ENCODE results near the gene IRGC.

The IRGC gene

GRCh38 chr19:43683905-43684304, 32.0 kb upstream of the IRGC start:
- ATAC-seq = no peak
- Mint-ChIP-seq H3K27ac (no peak overlapping the region), H3K9me3 (no peaks in the 10 kb centered on the region), H3K36me3 (no peaks in the 10 kb centered on the region), H3K4me1 (no peaks in the 10 kb centered on the region), H3K4me3 (no peak overlapping the region)
- no peak for DNase-seq (ENCODE audit: low spot score in 2 of 2)

GRCh38 chr19:43684326-43684725, 31.6 kb upstream of the IRGC start:
- H3K36me3 Mint-ChIP-seq = no peaks in the 10 kb centered on the region
- DNase-seq (ENCODE audit: low spot score in 2 of 2) (no peak), ATAC-seq (no peak)
- no peaks in the 10 kb centered on the region for H3K4me1 Mint-ChIP-seq
- no peak overlapping the region for H3K4me3 Mint-ChIP-seq
- no peak overlapping the region for H3K27ac Mint-ChIP-seq
- H3K9me3 Mint-ChIP-seq = no peaks in the 10 kb centered on the region

- Mint-ChIP-seq H3K4me1 (no peaks in the 10 kb centered on the region), H3K4me3 (no peak overlapping the region), H3K36me3 (no peaks in the 10 kb centered on the region), H3K27ac (no peak overlapping the region), H3K9me3 (peaks cover 4% of the 10 kb centered on the region)
- no peak for DNase-seq (ENCODE audit: low spot score in 2 of 2)
- ATAC-seq = no peak
Measured at GRCh38 chr19:43687660-43687997, 28.2 kb upstream of the IRGC start.

- no peaks in the 10 kb centered on the region for H3K4me1 Mint-ChIP-seq
- H3K9me3 Mint-ChIP-seq = peaks cover 4% of the 10 kb centered on the region
- ATAC-seq (no peak), DNase-seq (ENCODE audit: low spot score in 2 of 2) (no peak)
- H3K36me3 Mint-ChIP-seq = no peaks in the 10 kb centered on the region
- no peak overlapping the region for H3K27ac Mint-ChIP-seq
- no peak overlapping the region for H3K4me3 Mint-ChIP-seq
Measured at GRCh38 chr19:43688059-43688701, 27.7 kb upstream of the IRGC start.

GRCh38 chr19:43690444-43690843, 25.4 kb upstream of the IRGC start:
- ATAC-seq (no peak), DNase-seq (ENCODE audit: low spot score in 2 of 2) (no peak)
- Mint-ChIP-seq H3K9me3 (peaks cover 7% of the 10 kb centered on the region), H3K27ac (no peak overlapping the region), H3K36me3 (no peaks in the 10 kb centered on the region), H3K4me3 (no peak overlapping the region), H3K4me1 (no peaks in the 10 kb centered on the region)

- DNase-seq (ENCODE audit: low spot score in 2 of 2) = no peak
- no peak for ATAC-seq
- no peaks in the 10 kb centered on the region for H3K36me3 Mint-ChIP-seq
- H3K9me3 Mint-ChIP-seq = peaks cover 7% of the 10 kb centered on the region
- no peaks in the 10 kb centered on the region for H3K4me1 Mint-ChIP-seq
- no peak overlapping the region for H3K4me3 Mint-ChIP-seq
- no peak overlapping the region for H3K27ac Mint-ChIP-seq
Measured at GRCh38 chr19:43690890-43691289, 25.0 kb upstream of the IRGC start.

- ATAC-seq (no peak), DNase-seq (ENCODE audit: low spot score in 2 of 2) (no peak)
- Mint-ChIP-seq H3K4me1 (no peaks in the 10 kb centered on the region), H3K4me3 (no peak overlapping the region), H3K9me3 (peaks cover 7% of the 10 kb centered on the region), H3K27ac (no peak overlapping the region), H3K36me3 (no peaks in the 10 kb centered on the region)
Measured at GRCh38 chr19:43691755-43692154, 24.1 kb upstream of the IRGC start.

- Mint-ChIP-seq H3K36me3 (no peaks in the 10 kb centered on the region), H3K4me1 (no peaks in the 10 kb centered on the region), H3K9me3 (peaks cover 7% of the 10 kb centered on the region), H3K4me3 (no peak overlapping the region), H3K27ac (no peak overlapping the region)
- no peak for DNase-seq (ENCODE audit: low spot score in 2 of 2)
- ATAC-seq = no peak
Measured at GRCh38 chr19:43692385-43692784, 23.5 kb upstream of the IRGC start.

GRCh38 chr19:43692877-43693276, 23.0 kb upstream of the IRGC start:
- no peak overlapping the region for H3K27ac Mint-ChIP-seq
- no peak for ATAC-seq
- no peaks in the 10 kb centered on the region for H3K4me1 Mint-ChIP-seq

GRCh38 chr19:43694553-43694952, 21.3 kb upstream of the IRGC start:
- Mint-ChIP-seq H3K27ac (no peak overlapping the region), H3K36me3 (no peaks in the 10 kb centered on the region)
- no peak for ATAC-seq

More at GRCh38 chr19:43692877-43693276, 23.0 kb upstream of the IRGC start:
- Mint-ChIP-seq H3K36me3 (no peaks in the 10 kb centered on the region), H3K9me3 (peaks cover 7% of the 10 kb centered on the region), H3K4me3 (no peak overlapping the region)
- DNase-seq (ENCODE audit: low spot score in 2 of 2) = no peak

GRCh38 chr19:43695985-43696704, 19.7 kb upstream of the IRGC start:
- Mint-ChIP-seq H3K27ac (no peak overlapping the region), H3K9me3 (peaks cover 7% of the 10 kb centered on the region), H3K4me3 (no peak overlapping the region), H3K4me1 (peaks cover 16% of the 10 kb centered on the region), H3K36me3 (no peaks in the 10 kb centered on the region)
- ATAC-seq = no peak
- no peak for DNase-seq (ENCODE audit: low spot score in 2 of 2)

More at GRCh38 chr19:43694553-43694952, 21.3 kb upstream of the IRGC start:
- no peak overlapping the region for H3K4me3 Mint-ChIP-seq
- H3K4me1 Mint-ChIP-seq = peaks cover under 1% of the 10 kb centered on the region
- H3K9me3 Mint-ChIP-seq = peaks cover 7% of the 10 kb centered on the region
- no peak for DNase-seq (ENCODE audit: low spot score in 2 of 2)

GRCh38 chr19:43697295-43697694, 18.6 kb upstream of the IRGC start:
- Mint-ChIP-seq H3K4me1 (peaks cover 22% of the 10 kb centered on the region), H3K36me3 (no peaks in the 10 kb centered on the region), H3K4me3 (no peak overlapping the region), H3K9me3 (peaks cover 9% of the 10 kb centered on the region), H3K27ac (no peak overlapping the region)
- no peak for DNase-seq (ENCODE audit: low spot score in 2 of 2)
- no peak for ATAC-seq

- H3K36me3 Mint-ChIP-seq = no peaks in the 10 kb centered on the region
- peaks cover 6% of the 10 kb centered on the region for H3K9me3 Mint-ChIP-seq
- H3K4me1 Mint-ChIP-seq = peaks cover 22% of the 10 kb centered on the region
- no peak for DNase-seq (ENCODE audit: low spot score in 2 of 2)
- H3K4me3 Mint-ChIP-seq = peak overlapping the region; percentile 62
- ATAC-seq = no peak
- peak overlapping the region; percentile 96 for H3K27ac Mint-ChIP-seq
Measured at GRCh38 chr19:43699506-43700394, 16.1 kb upstream of the IRGC start.

- Mint-ChIP-seq H3K4me1 (peaks cover 22% of the 10 kb centered on the region), H3K4me3 (peak overlapping the region; percentile 62), H3K36me3 (no peaks in the 10 kb centered on the region), H3K9me3 (peaks cover 3% of the 10 kb centered on the region), H3K27ac (peak overlapping the region; percentile 96)
- DNase-seq (ENCODE audit: low spot score in 2 of 2) = no peak
- no peak for ATAC-seq
Measured at GRCh38 chr19:43700395-43701000, 15.4 kb upstream of the IRGC start.

- Mint-ChIP-seq H3K4me3 (no peak overlapping the region), H3K4me1 (peaks cover 22% of the 10 kb centered on the region)
Measured at GRCh38 chr19:43704002-43704705, 11.7 kb upstream of the IRGC start.

More at GRCh38 chr19:43704002-43704705, 11.7 kb upstream of the IRGC start:
- no peak for ATAC-seq
- Mint-ChIP-seq H3K36me3 (no peaks in the 10 kb centered on the region), H3K27ac (no peak overlapping the region), H3K9me3 (peaks cover 4% of the 10 kb centered on the region)
- DNase-seq (ENCODE audit: low spot score in 2 of 2) = no peak
